H1 (cell line): Measurements from ENCODE around the gene FANCL. TPM values are rescaled to one million over a fixed set of nuclear protein-coding genes. Genes with fewer than 3 reads are reported as not detected.

Experiments
- CTCF ChIA-PET: fragments of 300-600 bp; sonication (Branson Sonifier 250); formaldehyde crosslinking; loops from one replicate; lab custom pipeline; 2021; ENCODE audit not compliant: partially characterized antibody; lab: Charles Lee
- POLR2A ChIA-PET: fragments of 300-600 bp; sonication (Branson Sonifier 250); formaldehyde crosslinking; loops from one replicate; lab custom pipeline; 2021; ENCODE audit warnings: inconsistent platforms; ENCODE audit not compliant: partially characterized antibody; lab: Charles Lee
- DNase-seq, 2 experiments: peaks; one replicate each; pipeline versions ENCODE4 v3.0.0 to v3.0.0-alpha.2; 2010 to 2022; ENCODE audit warnings: low spot score in 2 of 2, low read depth in 1 of 2, mixed read lengths in 1 of 2
- FAIRE-seq: peaks from 2 replicates; lab custom pipeline; 2011; peaks lifted over from hg19 to GRCh38; lab: Jason Lieb, UNC
- H2AFZ ChIP-seq: 2 replicates; pipeline ENCODE4 v1.8.1; 2012; ENCODE audit warnings: low read length, inconsistent platforms
- H2AK5ac ChIP-seq: 2 replicates; pipeline ENCODE4 v1.6.1; 2013; ENCODE audit warnings: low read depth, low read length
- H2BK120ac ChIP-seq: replicated peaks from 2 replicates; pipeline ENCODE3; 2013; ENCODE audit warnings: low read depth, low read length, inconsistent platforms
- H2BK12ac ChIP-seq: 2 replicates; pipeline ENCODE4 v1.6.1; 2013; ENCODE audit warnings: low read depth, low read length
- H2BK15ac ChIP-seq: 2 replicates; pipeline ENCODE4 v1.6.1; 2013; ENCODE audit warnings: low read length
- H2BK20ac ChIP-seq: 2 replicates; pipeline ENCODE4 v1.6.1; 2013; ENCODE audit warnings: low read length
- H2BK5ac ChIP-seq: 2 replicates; pipeline ENCODE4 v1.6.1; 2013; ENCODE audit warnings: low read depth, low read length
- H3K14ac ChIP-seq: 2 replicates; pipeline ENCODE4 v1.6.1; 2013; ENCODE audit warnings: inconsistent platforms; ENCODE audit not compliant: insufficient read length
- H3K18ac ChIP-seq: 2 replicates; pipeline ENCODE4 v1.6.1; 2013; ENCODE audit warnings: low read length; ENCODE audit errors: extremely low read depth
- H3K23ac ChIP-seq: 2 replicates; pipeline ENCODE4 v1.6.1; 2013; ENCODE audit warnings: inconsistent platforms; ENCODE audit not compliant: insufficient read length
- H3K23me2 ChIP-seq: 2 replicates; pipeline ENCODE4 v1.6.1; 2013; ENCODE audit warnings: low read depth, low read length
- H3K27ac ChIP-seq: 2 replicates; pipeline ENCODE4 v1.6.1; 2011; ENCODE audit warnings: low read depth, low read length, inconsistent platforms
- H3K27me3 ChIP-seq, 4 experiments: replicated peaks in 1 of 4; 1 replicate in 1 of 4; 2 replicates in 3 of 4; pipeline versions ENCODE4 v1.6.1 to v1.8.1; 2011 to 2013; ENCODE audit warnings: low read length in 3 of 4, mild to moderate bottlenecking in 3 of 4, inconsistent platforms in 2 of 4, mixed read lengths in 2 of 4, moderate library complexity in 1 of 4; ENCODE audit not compliant: control insufficient read depth in 3 of 4, insufficient read depth in 3 of 4; ENCODE audit errors: extremely low read depth in 1 of 4
- H3K36me3 ChIP-seq, 4 experiments: 2 replicates each; pipeline versions ENCODE4 v1.6.1 to v1.8.1; 2011 to 2013; ENCODE audit warnings: mild to moderate bottlenecking in 4 of 4, low read length in 3 of 4, moderate library complexity in 2 of 4, control low read depth in 1 of 4, inconsistent platforms in 1 of 4; ENCODE audit not compliant: insufficient read depth in 4 of 4, control insufficient read depth in 2 of 4
- H3K4ac ChIP-seq: replicated peaks from 2 replicates; pipeline ENCODE3; 2013; ENCODE audit warnings: low read length, low read depth, mixed read lengths, inconsistent platforms; ENCODE audit not compliant: insufficient read length
- H3K4me1 ChIP-seq, 4 experiments: replicated peaks in 1 of 4; 1 replicate in 1 of 4; 2 replicates in 3 of 4; pipeline versions ENCODE4 v1.6.1 to v1.8.1; 2011 to 2013; ENCODE audit warnings: low read length in 3 of 4, inconsistent platforms in 2 of 4, mixed read lengths in 1 of 4; ENCODE audit not compliant: insufficient read depth in 4 of 4, control insufficient read depth in 3 of 4
- H3K4me2 ChIP-seq, 2 experiments: 2 replicates each; pipeline versions ENCODE4 v1.6.1 to v1.8.1; 2011 to 2013; ENCODE audit warnings: low read depth in 2 of 2, low read length in 2 of 2, control low read depth in 1 of 2, inconsistent platforms in 1 of 2, mild to moderate bottlenecking in 1 of 2; ENCODE audit not compliant: insufficient read depth in 1 of 2
- H3K4me3 ChIP-seq, 4 experiments: fragments of 200-600, 300-600 bp in 1 of 4; sonication (generic), shearing (Covaris generic), sonication (Bioruptor Twin) in 1 of 4; 2 replicates each; pipeline versions ENCODE4 v1.5.1 to v1.8.1; 2011 to 2016; ENCODE audit warnings: low read length in 4 of 4, low read depth in 3 of 4, control low read depth in 2 of 4, inconsistent platforms in 2 of 4, mild to moderate bottlenecking in 2 of 4, mixed read lengths in 1 of 4, moderate library complexity in 1 of 4; ENCODE audit not compliant: insufficient read depth in 2 of 4; ENCODE audit errors: extremely low read depth in 1 of 4
- H3K56ac ChIP-seq: replicated peaks from 2 replicates; pipeline ENCODE3; 2013; ENCODE audit warnings: low read depth, mild to moderate bottlenecking, mixed read lengths, low read length, inconsistent platforms; ENCODE audit not compliant: insufficient read length
- H3K79me1 ChIP-seq: 2 replicates; pipeline ENCODE4 v1.6.1; 2013; ENCODE audit warnings: low read depth, low read length, control low read depth
- H3K79me2 ChIP-seq, 2 experiments: 2 replicates each; pipeline versions ENCODE4 v1.6.1 to v1.8.1; 2012 to 2013; ENCODE audit warnings: low read length in 2 of 2, mild to moderate bottlenecking in 2 of 2, inconsistent platforms in 1 of 2; ENCODE audit not compliant: insufficient read depth in 2 of 2, control insufficient read depth in 1 of 2
- H3K9ac ChIP-seq, 4 experiments: replicated peaks in 1 of 4; 1 replicate in 1 of 4; 2 replicates in 3 of 4; pipeline versions ENCODE4 v1.6.1 to v1.8.1; 2011 to 2013; ENCODE audit warnings: low read depth in 3 of 4, low read length in 3 of 4, control low read depth in 2 of 4, mild to moderate bottlenecking in 2 of 4, moderate library complexity in 2 of 4, inconsistent platforms in 1 of 4; ENCODE audit errors: extremely low read depth in 1 of 4
- H3K9me3 ChIP-seq, 2 experiments: 2 replicates each; pipeline versions ENCODE4 v1.6.1 to v1.8.1; 2012 to 2013; ENCODE audit warnings: mild to moderate bottlenecking in 2 of 2, moderate library complexity in 2 of 2, control low read depth in 1 of 2, inconsistent platforms in 1 of 2, low read depth in 1 of 2, low read length in 1 of 2, mixed read lengths in 1 of 2; ENCODE audit not compliant: insufficient read depth in 2 of 2
- H4K20me1 ChIP-seq, 2 experiments: replicated peaks in 1 of 2; 2 replicates each; pipeline versions ENCODE3 to v1.8.1; 2011 to 2013; ENCODE audit warnings: inconsistent platforms in 2 of 2, low read length in 2 of 2, mild to moderate bottlenecking in 1 of 2; ENCODE audit not compliant: insufficient read depth in 2 of 2, control insufficient read depth in 1 of 2
- H4K5ac ChIP-seq: 2 replicates; pipeline ENCODE4 v1.6.1; 2013; ENCODE audit warnings: low read length, low read depth, mixed read lengths, inconsistent platforms; ENCODE audit not compliant: insufficient read length
- H4K8ac ChIP-seq: 2 replicates; pipeline ENCODE4 v1.8.0; 2013; ENCODE audit warnings: mild to moderate bottlenecking, moderate library complexity, low read length, inconsistent platforms; ENCODE audit not compliant: insufficient read depth; ENCODE audit errors: extremely low read depth
- H4K91ac ChIP-seq: replicated peaks from 2 replicates; pipeline ENCODE3; 2013; ENCODE audit warnings: low read length, mixed read lengths, inconsistent platforms; ENCODE audit not compliant: insufficient read length
- ASH2L ChIP-seq: fragments of 200-600, 300-600 bp; sonication (generic); IDR thresholded peaks from one replicate; pipeline ENCODE4 v1.7.1; 2017; ENCODE audit warnings: low read length
- BCL11A ChIP-seq, 2 experiments: IDR thresholded peaks; one replicate each; pipeline ENCODE4 v1.6.1; 2011; ENCODE audit warnings: low read depth in 2 of 2, low read length in 2 of 2, mild to moderate bottlenecking in 2 of 2
- CBX5 ChIP-seq: fragments of 300-800, 300-1000 bp; sonication (generic); IDR thresholded peaks from 2 replicates; pipeline ENCODE4 v1.7.1; 2016; ENCODE audit warnings: antibody characterized with exemption, low read length, low read depth
- JUND ChIP-seq: IDR thresholded peaks from 2 replicates; pipeline ENCODE4 v1.6.1; 2011; ENCODE audit warnings: mild to moderate bottlenecking, improper control_type of control experiment, low read length
- POLR2A ChIP-seq, 2 experiments: IDR thresholded peaks; 1 replicate in 1 of 2; 2 replicates in 1 of 2; pipeline ENCODE4 v1.6.1; 2011; ENCODE audit warnings: low read depth in 2 of 2, low read length in 2 of 2, mild to moderate bottlenecking in 2 of 2; ENCODE audit errors: control extremely low read depth in 1 of 2
- RXRA ChIP-seq: IDR thresholded peaks from 2 replicates; pipeline ENCODE4 v1.6.1; 2011; ENCODE audit warnings: low read depth, mild to moderate bottlenecking, low read length, moderate library complexity; ENCODE audit not compliant: insufficient read depth
- SIX5 ChIP-seq: IDR thresholded peaks from 2 replicates; pipeline ENCODE4 v1.6.1; 2011; ENCODE audit warnings: mild to moderate bottlenecking, low read depth, low read length
- SP2 ChIP-seq: IDR thresholded peaks from 2 replicates; pipeline ENCODE4 v1.6.1; 2012; ENCODE audit warnings: mild to moderate bottlenecking, low read length, inconsistent platforms
- TBP ChIP-seq: IDR thresholded peaks from 2 replicates; pipeline ENCODE4 v1.6.1; 2011; ENCODE audit warnings: low read depth, low read length, improper control_type of control experiment
- WGBS, 2 experiments: shearing (Covaris generic) in 1 of 2; methylation state at CpG; one replicate each; pipeline versions ENCODE4 v1.1.6 to v1.1.7; 2013 to 2015; ENCODE audit warnings: low lambda C conversion rate in 2 of 2, mixed read lengths in 2 of 2, inconsistent platforms in 1 of 2, low coverage in 1 of 2, missing lambda C conversion rate in 1 of 2; ENCODE audit not compliant: insufficient replicate concordance in 2 of 2, insufficient coverage in 1 of 2, insufficient read length in 1 of 2; ENCODE audit errors: extremely low coverage in 1 of 2, missing lambda C conversion rate in 1 of 2; 5-methylcytosine and 5-hydroxymethylcytosine counted together
- polyA plus RNA-seq, 7 experiments: library from polyadenylated mRNA; depleted of rRNA in 3 of 7; stranded (reverse) in 5 of 7; unstranded in 2 of 7; fragments of >200 nt in 5 of 7; fragments of 200-250 nt in 2 of 7; gene quantifications; 1 replicate in 5 of 7; 2 replicates in 1 of 7; 4 replicates in 1 of 7; pipeline versions ENCODE4 v1.2.1 to v1.2.3, GENCODE V29; 2011 to 2013; ENCODE audit warnings: missing spikeins in 2 of 7, mixed read lengths in 2 of 7
- total RNA-seq: library from RNA; stranded (reverse); fragmentation: NEBNext Ultra II Directional; extraction: Animal tissue kit (Norgen Biotek cat#: 25700); gene quantifications from 2 replicates; pipeline ENCODE4 v1.2.1, GENCODE V29; 2021
- TF ChIP-seq, protein P1 (sequence below), 3 experiments: IDR thresholded peaks; 1 replicate in 2 of 3; 2 replicates in 1 of 3; pipeline versions ENCODE4 v1.5.1 to v1.6.1; 2011; ENCODE audit warnings: low read length in 3 of 3, mild to moderate bottlenecking in 3 of 3, inconsistent platforms in 2 of 3, low read depth in 1 of 3, moderate library complexity in 1 of 3; ENCODE audit not compliant: insufficient read depth in 1 of 3; ENCODE audit errors: control extremely low read depth in 1 of 3
- TF ChIP-seq, protein P2 (sequence below): IDR thresholded peaks from 2 replicates; pipeline ENCODE4 v1.6.1; 2012; ENCODE audit warnings: low read length, inconsistent platforms

FANCL gene
- total and polyA plus RNA-seq, 2 of the 8 experiments (the other 6 are each of a cell fraction or from before 2014, with no cell fraction given) = 38.7 to 55.9 TPM

DNA sequence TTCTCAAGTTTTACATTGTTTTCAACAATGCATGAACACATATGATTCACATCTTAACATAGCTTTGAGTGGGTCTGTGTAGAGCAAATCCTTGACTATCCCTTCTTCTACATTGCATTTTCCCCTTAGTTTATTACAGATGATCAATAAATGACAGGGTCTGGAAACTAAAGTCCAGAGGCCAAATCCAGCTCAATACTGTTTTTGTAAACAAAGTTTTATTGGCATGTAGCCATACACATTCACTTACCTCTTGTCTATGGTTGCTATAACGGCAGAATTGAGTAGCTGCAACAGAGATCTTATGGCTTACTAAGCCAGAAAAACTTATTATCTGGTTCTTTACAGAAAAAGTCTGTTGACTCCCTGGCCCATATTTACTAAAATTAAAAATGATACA is 12.8 kb downstream of the FANCL start:
- FAIRE-seq = no peak
- no peak overlapping the region for H3K14ac ChIP-seq
- H2AFZ ChIP-seq = no peak overlapping the region
- peaks cover 2 to 71% of the 10 kb centered on the region in 2 experiments; a peak in 3 of 4 replicates for H3K79me2 ChIP-seq
- no peak overlapping the region for H3K27ac ChIP-seq
- no peak overlapping the region for H3K4me3 ChIP-seq
- no peak overlapping the region for H4K91ac ChIP-seq
- WGBS, 2 experiments = 94% methylated on average over 1 of the region's 1 CpG; no CpG with 5 or more reads in 1 of the 2 experiments
- ChIA-PET CTCF (no interaction called here), POLR2A (no interaction called here)
- no peak overlapping the region for H2AK5ac ChIP-seq
- H2BK15ac ChIP-seq = no peak overlapping the region
- H3K27me3 ChIP-seq = no peaks in the 10 kb centered on the region
- no peak overlapping the region for H3K23ac ChIP-seq
- peaks cover 0 to 2% (median 0%) of the 10 kb centered on the region in 4 experiments; a peak in 2 of 7 replicates for H3K4me1 ChIP-seq
- H2BK20ac ChIP-seq = no peak overlapping the region
- no peak overlapping the region for H4K8ac ChIP-seq
- peaks cover 5% of the 10 kb centered on the region; the same call in 1 of the 2 replicates for H3K79me1 ChIP-seq
- H2BK120ac ChIP-seq = no peak overlapping the region
- H3K4me2 ChIP-seq = no peak overlapping the region
- H2BK12ac ChIP-seq = no peak overlapping the region
- no peak for DNase-seq
- H3K9me3 ChIP-seq = no peaks in the 10 kb centered on the region
- H3K9ac ChIP-seq = no peak overlapping the region
- H2BK5ac ChIP-seq = no peak overlapping the region
- no peak overlapping the region for H3K4ac ChIP-seq
- H3K23me2 ChIP-seq = no peaks in the 10 kb centered on the region
- no peak overlapping the region for H4K5ac ChIP-seq
- H3K36me3 ChIP-seq = peaks cover 3 to 33% (median 8%) of the 10 kb centered on the region in 4 experiments; a peak in 5 of 8 replicates
- no peaks in the 10 kb centered on the region for H4K20me1 ChIP-seq
- H3K18ac ChIP-seq = no peak overlapping the region
- no peak overlapping the region for H3K56ac ChIP-seq
- TF ChIP-seq, protein P1, sequence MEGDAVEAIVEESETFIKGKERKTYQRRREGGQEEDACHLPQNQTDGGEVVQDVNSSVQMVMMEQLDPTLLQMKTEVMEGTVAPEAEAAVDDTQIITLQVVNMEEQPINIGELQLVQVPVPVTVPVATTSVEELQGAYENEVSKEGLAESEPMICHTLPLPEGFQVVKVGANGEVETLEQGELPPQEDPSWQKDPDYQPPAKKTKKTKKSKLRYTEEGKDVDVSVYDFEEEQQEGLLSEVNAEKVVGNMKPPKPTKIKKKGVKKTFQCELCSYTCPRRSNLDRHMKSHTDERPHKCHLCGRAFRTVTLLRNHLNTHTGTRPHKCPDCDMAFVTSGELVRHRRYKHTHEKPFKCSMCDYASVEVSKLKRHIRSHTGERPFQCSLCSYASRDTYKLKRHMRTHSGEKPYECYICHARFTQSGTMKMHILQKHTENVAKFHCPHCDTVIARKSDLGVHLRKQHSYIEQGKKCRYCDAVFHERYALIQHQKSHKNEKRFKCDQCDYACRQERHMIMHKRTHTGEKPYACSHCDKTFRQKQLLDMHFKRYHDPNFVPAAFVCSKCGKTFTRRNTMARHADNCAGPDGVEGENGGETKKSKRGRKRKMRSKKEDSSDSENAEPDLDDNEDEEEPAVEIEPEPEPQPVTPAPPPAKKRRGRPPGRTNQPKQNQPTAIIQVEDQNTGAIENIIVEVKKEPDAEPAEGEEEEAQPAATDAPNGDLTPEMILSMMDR (IDR thresholded peaks at IDR 0.05; ENCODE audit: control extremely low read depth in 1 of 3, insufficient read depth in 1 of 3, low read depth in 1 of 3, low read length in 3 of 3) = no peak
- TF ChIP-seq ASH2L (no peak), JUND (no peak), SP2 (no peak), POLR2A (IDR thresholded peaks at IDR 0.05; ENCODE audit: control extremely low read depth in 1 of 2, low read depth in 2 of 2, low read length in 2 of 2) (no peak), RXRA (no peak), CBX5 (no peak), BCL11A (IDR thresholded peaks at IDR 0.05; ENCODE audit: low read depth in 2 of 2, low read length in 2 of 2) (no peak), SIX5 (no peak), TBP (no peak)
- TF ChIP-seq, protein P2, sequence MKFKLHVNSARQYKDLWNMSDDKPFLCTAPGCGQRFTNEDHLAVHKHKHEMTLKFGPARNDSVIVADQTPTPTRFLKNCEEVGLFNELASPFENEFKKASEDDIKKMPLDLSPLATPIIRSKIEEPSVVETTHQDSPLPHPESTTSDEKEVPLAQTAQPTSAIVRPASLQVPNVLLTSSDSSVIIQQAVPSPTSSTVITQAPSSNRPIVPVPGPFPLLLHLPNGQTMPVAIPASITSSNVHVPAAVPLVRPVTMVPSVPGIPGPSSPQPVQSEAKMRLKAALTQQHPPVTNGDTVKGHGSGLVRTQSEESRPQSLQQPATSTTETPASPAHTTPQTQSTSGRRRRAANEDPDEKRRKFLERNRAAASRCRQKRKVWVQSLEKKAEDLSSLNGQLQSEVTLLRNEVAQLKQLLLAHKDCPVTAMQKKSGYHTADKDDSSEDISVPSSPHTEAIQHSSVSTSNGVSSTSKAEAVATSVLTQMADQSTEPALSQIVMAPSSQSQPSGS = no peak
